Suppressor macrophage treated with lipopolysaccharide for 4 hours (primary cell): ENCODE data around the gene ARSG.
"Not testable (repeated sequence)": the region's sequence is repeated elsewhere in the genome, so short reads cannot be mapped to it uniquely, and the experiment has no call there.

Experiments used
- DNase-seq: peaks from one replicate; pipeline ENCODE4 v3.0.0-alpha.2; 2020

The ARSG gene

GRCh38 chr17:68341482-68341881 lies 50.2 kb downstream of the ARSG start:
- no peak for DNase-seq

- no peak for DNase-seq
These were observed 52.7 kb downstream of the ARSG start for GRCh38 chr17:68343976-68344375.

GRCh38 chr17:68344701-68345136 lies 53.4 kb downstream of the ARSG start:
- DNase-seq: peak; percentile 34

- peak; percentile 73 for DNase-seq
These were observed 55.2 kb downstream of the ARSG start for GRCh38 chr17:68346448-68346847.

DNA sequence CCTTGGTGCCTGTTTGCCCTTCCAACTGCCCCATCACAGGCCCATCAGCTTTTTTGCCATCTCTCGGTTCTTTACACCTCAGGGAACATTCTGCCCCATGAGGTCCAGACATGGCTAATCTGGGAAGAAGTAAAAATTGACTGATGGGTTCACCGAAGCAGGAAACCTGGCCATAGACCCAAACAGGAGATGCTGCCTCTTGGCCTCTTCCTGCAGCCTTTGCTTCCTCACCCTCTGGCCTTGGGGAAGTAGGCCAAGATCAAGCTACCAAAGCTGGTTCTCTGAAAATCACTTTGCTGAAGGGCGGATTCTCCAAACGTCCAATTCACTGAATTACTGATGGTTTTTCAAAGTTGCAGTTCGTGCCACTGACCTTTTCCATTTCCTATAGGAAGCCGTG lies 56.1 kb downstream of the ARSG start:
- DNase-seq: no peak

GRCh38 chr17:68349157-68349556 lies 57.9 kb downstream of the ARSG start:
- DNase-seq: peak; percentile 34

GRCh38 chr17:68351395-68351794 lies 60.1 kb downstream of the ARSG start:
- no peak for DNase-seq

GRCh38 chr17:68352041-68352440 lies 60.7 kb downstream of the ARSG start:
- no peak for DNase-seq

GRCh38 chr17:68352671-68353070 lies 61.4 kb downstream of the ARSG start:
- not testable (repeated sequence) for DNase-seq

DNA sequence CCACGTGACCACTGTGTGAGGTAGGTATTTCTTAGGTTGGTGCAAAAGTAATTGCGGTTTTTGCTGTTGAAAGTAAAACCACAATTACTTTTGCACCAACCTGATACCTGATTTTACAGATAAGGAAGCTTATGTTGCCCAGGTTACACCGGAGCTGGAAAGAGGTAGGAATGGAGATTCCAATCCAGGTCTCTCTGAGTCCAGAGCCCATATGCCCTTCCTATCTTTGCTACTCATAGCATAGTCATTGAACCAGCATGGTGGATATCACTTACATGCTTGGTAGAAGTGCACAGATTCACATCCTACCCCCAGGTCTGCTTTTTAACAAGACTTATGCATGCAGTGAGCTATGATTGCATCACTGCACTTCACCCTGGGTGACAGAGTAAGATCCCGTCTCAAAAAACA lies 61.8 kb downstream of the ARSG start:
- peak; percentile 18 for DNase-seq

DNA sequence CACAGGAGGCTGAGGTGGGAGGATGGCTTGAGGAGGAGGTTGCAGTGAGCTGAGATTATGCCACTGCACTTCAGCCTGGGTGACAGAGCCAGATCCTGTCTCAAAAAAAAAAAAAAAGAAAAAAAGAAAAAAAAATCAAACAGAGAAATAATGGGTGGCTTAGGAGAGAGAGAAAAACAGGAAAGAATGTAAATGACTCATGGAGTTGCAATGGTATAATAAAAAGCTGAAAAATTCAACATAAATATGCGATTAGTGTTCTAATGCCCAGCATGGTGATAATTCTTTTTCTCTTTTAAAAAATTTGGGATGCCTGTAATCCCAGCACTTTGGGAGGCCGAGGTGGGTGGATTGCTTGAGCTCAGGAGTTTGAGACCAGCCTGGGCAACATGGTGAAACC lies 63.0 kb downstream of the ARSG start:
- not testable (repeated sequence) for DNase-seq

- DNase-seq: peak; percentile 55
These were observed 63.8 kb downstream of the ARSG start for GRCh38 chr17:68355108-68355507.

DNA sequence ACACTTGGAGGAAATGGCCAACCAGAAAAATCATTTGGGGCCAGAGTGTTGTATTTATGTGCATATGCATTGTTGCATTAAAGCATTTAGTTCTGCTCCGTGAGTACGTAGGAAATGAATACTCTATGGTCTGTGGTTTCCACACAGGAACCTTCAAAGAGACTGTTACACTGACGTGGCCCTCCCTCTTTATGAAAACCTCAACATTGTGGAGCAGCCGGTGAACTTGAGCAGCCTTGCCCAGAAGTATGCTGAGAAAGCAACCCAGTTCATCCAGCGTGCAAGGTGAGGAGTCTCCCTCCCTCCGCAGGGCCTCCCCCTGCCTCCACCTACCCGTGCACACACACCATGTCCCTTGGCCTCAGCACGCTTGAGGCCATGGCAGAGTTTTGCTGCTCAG lies 65.2 kb downstream of the ARSG start:
- DNase-seq: peak; percentile 43

- DNase-seq: no peak
These were observed 65.7 kb downstream of the ARSG start for GRCh38 chr17:68356949-68357455.

- DNase-seq: no peak
These were observed 66.6 kb downstream of the ARSG start for GRCh38 chr17:68357886-68358285.

- peak; percentile 60 for DNase-seq
These were observed 68.7 kb downstream of the ARSG start for GRCh38 chr17:68359791-68360535.

DNA sequence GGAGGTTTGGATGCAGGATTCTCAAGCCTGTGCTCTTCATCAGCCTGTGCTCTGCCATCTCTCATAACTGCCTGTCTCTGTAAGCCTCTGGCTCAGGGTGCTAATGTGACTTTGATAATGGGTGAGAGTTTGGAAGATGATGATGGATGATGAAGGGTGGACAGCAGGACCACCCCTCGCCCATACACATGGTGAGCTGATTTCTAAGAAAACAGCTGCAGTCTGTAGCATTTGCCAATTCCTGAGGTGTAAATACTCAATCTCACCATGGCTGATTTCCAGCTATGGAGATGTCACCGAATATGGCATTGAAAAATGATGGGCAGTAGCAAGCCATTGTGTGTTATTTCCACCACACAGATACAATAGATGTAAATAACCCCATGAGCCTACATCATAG lies 74.2 kb downstream of the ARSG start:
- no peak for DNase-seq

- DNase-seq: no peak
These were observed 77.1 kb downstream of the ARSG start for GRCh38 chr17:68368387-68368786.

GRCh38 chr17:68375566-68375965 lies 84.3 kb downstream of the ARSG start:
- DNase-seq: no peak

GRCh38 chr17:68376178-68376577 lies 84.9 kb downstream of the ARSG start:
- DNase-seq: not testable (repeated sequence)

- no peak for DNase-seq
These were observed 86.5 kb downstream of the ARSG start for GRCh38 chr17:68377771-68378267.

DNA sequence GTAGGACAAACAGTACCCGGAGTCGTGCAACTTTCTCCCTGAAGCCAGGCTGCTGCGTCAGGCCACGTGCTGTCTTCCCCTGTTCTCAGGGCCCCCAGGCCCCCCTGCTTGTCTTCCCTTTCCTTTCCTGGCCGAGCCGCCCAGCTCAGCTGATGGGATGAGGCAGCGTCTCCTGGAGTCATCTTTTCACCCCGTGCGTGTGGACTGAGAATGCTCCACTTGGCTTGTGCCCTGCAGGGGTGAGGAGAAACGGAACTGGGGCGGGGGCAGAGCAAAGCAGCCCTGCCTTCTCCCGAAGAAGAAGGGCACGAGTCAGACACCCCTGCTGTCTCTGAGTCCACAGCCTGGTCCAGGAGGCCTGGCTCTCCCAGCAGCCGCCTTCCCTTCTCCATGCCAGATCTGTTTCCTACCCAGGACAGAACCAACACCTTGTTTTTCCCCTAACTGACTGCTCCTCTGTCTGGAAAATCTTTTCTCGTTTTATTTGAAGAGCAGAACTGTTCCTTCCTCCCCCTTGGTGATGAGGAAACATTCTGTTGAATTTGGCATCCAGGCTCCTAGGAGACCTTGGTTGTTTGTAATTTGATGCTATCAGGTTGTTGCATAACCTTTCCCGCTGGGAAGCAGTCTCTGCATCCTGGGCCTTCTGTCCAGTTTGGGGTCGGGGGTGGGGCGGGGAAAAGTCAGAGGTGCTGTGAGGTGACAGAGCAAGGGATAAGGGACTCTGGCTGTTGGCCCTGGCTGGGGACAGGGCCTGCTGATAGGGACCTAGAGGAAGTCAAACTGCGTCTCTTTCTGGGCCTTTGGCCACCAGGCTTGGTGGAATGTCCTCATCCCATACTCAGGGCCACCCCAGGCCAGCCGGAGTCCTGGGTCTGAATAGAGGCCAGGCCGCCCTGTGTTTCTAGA lies 87.2 kb downstream of the ARSG start:
- DNase-seq: peak; percentile 93

DNA sequence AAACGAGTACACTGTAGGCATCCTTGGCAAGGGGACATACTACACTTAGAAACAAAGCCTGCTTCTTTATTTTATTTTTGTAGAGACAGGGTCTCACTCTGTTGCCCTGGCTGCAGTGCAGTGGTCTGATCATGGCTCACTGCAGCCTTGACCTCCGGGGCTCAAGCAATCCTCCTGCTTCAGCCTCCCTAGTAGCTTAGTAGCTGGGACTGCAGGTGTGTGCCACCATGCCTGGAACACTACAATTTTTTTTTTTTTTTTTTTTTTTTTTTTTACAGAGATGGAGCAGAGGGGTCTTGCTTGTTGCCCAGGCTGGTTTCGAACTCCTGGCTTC lies 87.8 kb downstream of the ARSG start:
- DNase-seq: no peak
